A549 treated with CpdA at 1 μM for 4 hours (cell line): ENCODE results near the gene FOXL2NB. TPM values are rescaled to one million over a fixed set of nuclear protein-coding genes. Genes with fewer than 3 reads are reported as not detected.

Experiments
- total RNA-seq: library from RNA; stranded (reverse); fragments of 200-300 nt; extraction: Qiagen RNA extraction; gene quantifications from 5 replicates; pipeline ENCODE4 v1.2.3, GENCODE V29; 2022; ENCODE audit warnings: low read depth

The FOXL2NB gene
- total RNA-seq: 0.80 to 1.6 TPM (median 1.2 TPM) in 5 replicates

GRCh38 chr3:138946663-138947494 is at the start of gene FOXL2NB, which contains the start of gene FOXL2:
Gene FOXL2NB, plus strand, starts transcription at chr3:138947217. Its CDS starts 148 bp downstream, at chr3:138947365.
Gene FOXL2, minus strand, starts transcription at chr3:138947137. Its CDS starts 415 bp downstream, at chr3:138946722.

Other genes with a start within 250 kb of the FOXL2NB start
- 15.7 to 21.1 TPM (median 18.7 TPM) in 5 replicates for gene PIK3CB, start 112.3 kb upstream of the FOXL2NB start, total RNA-seq
- 3.3 to 4.9 TPM (median 4.5 TPM) in 5 replicates for gene FOXL2, start 80 bp upstream of the FOXL2NB start, total RNA-seq
- not detected in 5 replicates for gene PRR23A, start 59.1 kb downstream of the FOXL2NB start, total RNA-seq
- not detected in 5 replicates for gene PRR23B, start 73.7 kb downstream of the FOXL2NB start, total RNA-seq
- gene PRR23C, start 97.7 kb downstream of the FOXL2NB start, total RNA-seq: not detected in 5 replicates